ENCODE results near the gene EDNRA.

- no peak for TF ChIP-seq CTCF (conservative IDR thresholded peaks at IDR 0.05)
- TF ChIP-seq EZH2 (IDR thresholded peaks at IDR 0.05; ENCODE audit: low read depth): no peak
Observed at GRCh38 chr4:147589586-147589985, 108.7 kb downstream of the EDNRA start.
